ENCODE data around the gene SLC36A1.
"Not testable (repeated sequence)": the region's sequence is repeated elsewhere in the genome, so short reads cannot be mapped to it uniquely, and the experiment has no call there.

Gene SLC36A1

GRCh38 chr5:151508308-151508707 is 60.9 kb downstream of the SLC36A1 start:
- H3K4me1 ChIP-seq (ENCODE audit: control insufficient read depth, insufficient read depth, low read length, unreplicated experiment); H3K79me2 ChIP-seq (ENCODE audit: control insufficient read depth, insufficient read depth, low read length, unreplicated experiment); H3K27me3 ChIP-seq (ENCODE audit: insufficient read depth, low read length); H3K36me3 ChIP-seq (ENCODE audit: insufficient read depth, low read length); H3K27ac ChIP-seq (ENCODE audit: low read depth, low read length); H3K4me3 ChIP-seq (ENCODE audit: low read depth, low read length); H2AFZ ChIP-seq (ENCODE audit: low read length, unreplicated experiment): not testable (repeated sequence)

- Histone ChIP-seq H3K4me1 (ENCODE audit: control insufficient read depth, insufficient read depth, low read length, unreplicated experiment) (no peaks in the 10 kb centered on the region), H3K27ac (ENCODE audit: low read depth, low read length) (no peak overlapping the region), H2AFZ (ENCODE audit: low read length, unreplicated experiment) (no peak overlapping the region), H3K36me3 (ENCODE audit: insufficient read depth, low read length) (no peaks in the 10 kb centered on the region), H3K27me3 (ENCODE audit: insufficient read depth, low read length) (no peaks in the 10 kb centered on the region), H3K79me2 (ENCODE audit: control insufficient read depth, insufficient read depth, low read length, unreplicated experiment) (no peaks in the 10 kb centered on the region), H3K4me3 (ENCODE audit: low read depth, low read length) (no peak overlapping the region)
These were observed 61.8 kb downstream of the SLC36A1 start for GRCh38 chr5:151509231-151509630.

GRCh38 chr5:151509836-151510235 is 62.4 kb downstream of the SLC36A1 start:
- Histone ChIP-seq H2AFZ (ENCODE audit: low read length, unreplicated experiment) (no peak overlapping the region), H3K79me2 (ENCODE audit: control insufficient read depth, insufficient read depth, low read length, unreplicated experiment) (no peaks in the 10 kb centered on the region), H3K36me3 (ENCODE audit: insufficient read depth, low read length) (no peaks in the 10 kb centered on the region), H3K27ac (ENCODE audit: low read depth, low read length) (no peak overlapping the region), H3K4me1 (ENCODE audit: control insufficient read depth, insufficient read depth, low read length, unreplicated experiment) (no peaks in the 10 kb centered on the region), H3K4me3 (ENCODE audit: low read depth, low read length) (no peak overlapping the region), H3K27me3 (ENCODE audit: insufficient read depth, low read length) (no peaks in the 10 kb centered on the region)

GRCh38 chr5:151517122-151517920 is 69.9 kb downstream of the SLC36A1 start:
- H3K79me2 ChIP-seq (ENCODE audit: control insufficient read depth, insufficient read depth, low read length, unreplicated experiment): no peaks in the 10 kb centered on the region
- no peaks in the 10 kb centered on the region for H3K36me3 ChIP-seq (ENCODE audit: insufficient read depth, low read length)
- H3K4me1 ChIP-seq (ENCODE audit: control insufficient read depth, insufficient read depth, low read length, unreplicated experiment): no peaks in the 10 kb centered on the region
- no peaks in the 10 kb centered on the region for H3K27me3 ChIP-seq (ENCODE audit: insufficient read depth, low read length)
- no peak overlapping the region for H3K4me3 ChIP-seq (ENCODE audit: low read depth, low read length)
- H2AFZ ChIP-seq (ENCODE audit: low read length, unreplicated experiment): no peak overlapping the region
- H3K27ac ChIP-seq (ENCODE audit: low read depth, low read length): no peak overlapping the region

DNA sequence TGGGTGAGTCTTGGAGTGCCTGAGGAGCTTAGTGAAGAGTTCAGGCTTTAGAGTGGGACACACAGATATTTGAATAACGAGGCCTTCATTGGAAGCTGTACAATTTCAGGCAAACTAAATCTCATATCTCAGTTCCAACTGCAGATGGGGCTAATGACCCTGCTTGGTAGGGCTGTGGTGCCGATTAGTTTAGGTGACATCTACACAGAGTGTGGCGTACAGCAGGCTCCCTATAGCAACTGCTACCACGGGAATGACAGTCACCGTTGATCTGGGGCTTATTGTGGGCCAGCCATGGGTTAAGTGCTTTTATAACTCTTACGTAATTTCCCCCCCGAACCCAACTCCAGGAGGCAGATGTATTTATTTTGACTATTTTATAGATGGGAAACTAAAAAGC is 72.9 kb downstream of the SLC36A1 start:
- no peak overlapping the region for H3K4me3 ChIP-seq (ENCODE audit: low read depth, low read length)
- H3K4me1 ChIP-seq (ENCODE audit: control insufficient read depth, insufficient read depth, low read length, unreplicated experiment): no peaks in the 10 kb centered on the region
- no peaks in the 10 kb centered on the region for H3K36me3 ChIP-seq (ENCODE audit: insufficient read depth, low read length)
- no peaks in the 10 kb centered on the region for H3K79me2 ChIP-seq (ENCODE audit: control insufficient read depth, insufficient read depth, low read length, unreplicated experiment)
- no peak overlapping the region for H2AFZ ChIP-seq (ENCODE audit: low read length, unreplicated experiment)
- no peak overlapping the region for H3K27ac ChIP-seq (ENCODE audit: low read depth, low read length)
- H3K27me3 ChIP-seq (ENCODE audit: insufficient read depth, low read length): no peaks in the 10 kb centered on the region

GRCh38 chr5:151522226-151522625 is 74.8 kb downstream of the SLC36A1 start:
- Histone ChIP-seq H3K27ac (ENCODE audit: low read depth, low read length) (no peak overlapping the region), H3K79me2 (ENCODE audit: control insufficient read depth, insufficient read depth, low read length, unreplicated experiment) (no peaks in the 10 kb centered on the region), H3K36me3 (ENCODE audit: insufficient read depth, low read length) (no peaks in the 10 kb centered on the region), H2AFZ (ENCODE audit: low read length, unreplicated experiment) (no peak overlapping the region), H3K27me3 (ENCODE audit: insufficient read depth, low read length) (no peaks in the 10 kb centered on the region), H3K4me1 (ENCODE audit: control insufficient read depth, insufficient read depth, low read length, unreplicated experiment) (no peaks in the 10 kb centered on the region), H3K4me3 (ENCODE audit: low read depth, low read length) (no peak overlapping the region)

- Histone ChIP-seq H3K27ac (ENCODE audit: low read depth, low read length) (no peak overlapping the region), H3K27me3 (ENCODE audit: insufficient read depth, low read length) (no peaks in the 10 kb centered on the region), H2AFZ (ENCODE audit: low read length, unreplicated experiment) (no peak overlapping the region), H3K36me3 (ENCODE audit: insufficient read depth, low read length) (no peaks in the 10 kb centered on the region), H3K4me1 (ENCODE audit: control insufficient read depth, insufficient read depth, low read length, unreplicated experiment) (no peaks in the 10 kb centered on the region), H3K4me3 (ENCODE audit: low read depth, low read length) (no peak overlapping the region), H3K79me2 (ENCODE audit: control insufficient read depth, insufficient read depth, low read length, unreplicated experiment) (no peaks in the 10 kb centered on the region)
These were observed 75.9 kb downstream of the SLC36A1 start for GRCh38 chr5:151523335-151523734.

DNA sequence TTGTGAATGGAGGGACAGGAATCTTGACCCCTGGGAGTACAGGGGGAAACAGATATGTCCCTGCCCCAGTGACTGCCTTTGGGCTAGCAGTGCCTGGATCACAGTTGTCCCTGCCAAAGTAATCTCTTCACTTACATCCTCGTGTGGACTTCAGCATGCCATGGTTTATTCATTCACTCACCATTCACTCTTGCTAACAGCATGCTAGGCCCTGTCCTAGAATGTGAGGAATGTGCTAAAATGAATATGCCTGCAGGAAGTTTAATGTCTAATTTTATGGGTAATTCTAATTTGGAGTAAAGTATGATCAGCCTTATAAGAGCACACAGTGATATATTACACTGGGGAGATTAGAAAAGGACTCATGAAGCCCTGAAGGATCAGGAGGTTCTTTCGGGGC is 80.8 kb downstream of the SLC36A1 start:
- Histone ChIP-seq H3K4me3 (ENCODE audit: low read depth, low read length) (no peak overlapping the region), H2AFZ (ENCODE audit: low read length, unreplicated experiment) (no peak overlapping the region), H3K4me1 (ENCODE audit: control insufficient read depth, insufficient read depth, low read length, unreplicated experiment) (no peaks in the 10 kb centered on the region), H3K27me3 (ENCODE audit: insufficient read depth, low read length) (peaks cover 5% of the 10 kb centered on the region; the same call in 1 of the 2 replicates), H3K27ac (ENCODE audit: low read depth, low read length) (no peak overlapping the region), H3K36me3 (ENCODE audit: insufficient read depth, low read length) (no peaks in the 10 kb centered on the region), H3K79me2 (ENCODE audit: control insufficient read depth, insufficient read depth, low read length, unreplicated experiment) (no peaks in the 10 kb centered on the region)

DNA sequence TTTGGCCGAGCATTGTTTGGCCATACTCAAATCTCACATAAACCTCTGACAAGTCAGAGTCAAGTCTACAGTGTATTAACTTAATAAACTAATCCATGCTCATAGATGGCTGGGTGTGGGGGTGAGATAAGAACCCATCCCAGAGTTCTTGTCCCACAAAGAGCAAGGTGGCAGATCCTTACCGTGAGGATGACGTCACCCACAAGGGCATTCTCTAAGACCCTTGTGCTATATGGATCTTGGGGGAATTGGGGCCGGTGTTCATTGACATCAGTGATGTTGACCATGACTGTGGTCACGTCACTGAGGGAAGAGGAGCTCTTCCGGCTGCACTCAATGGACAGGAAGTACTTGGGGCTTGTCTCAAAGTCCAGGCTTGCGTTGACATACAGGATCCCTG is 81.6 kb downstream of the SLC36A1 start:
- Histone ChIP-seq H2AFZ (ENCODE audit: low read length, unreplicated experiment) (no peak overlapping the region), H3K27me3 (ENCODE audit: insufficient read depth, low read length) (peaks cover 6% of the 10 kb centered on the region; the same call in 1 of the 2 replicates), H3K4me3 (ENCODE audit: low read depth, low read length) (no peak overlapping the region), H3K36me3 (ENCODE audit: insufficient read depth, low read length) (no peaks in the 10 kb centered on the region), H3K79me2 (ENCODE audit: control insufficient read depth, insufficient read depth, low read length, unreplicated experiment) (no peaks in the 10 kb centered on the region), H3K4me1 (ENCODE audit: control insufficient read depth, insufficient read depth, low read length, unreplicated experiment) (no peaks in the 10 kb centered on the region), H3K27ac (ENCODE audit: low read depth, low read length) (no peak overlapping the region)

- Histone ChIP-seq H3K4me1 (ENCODE audit: control insufficient read depth, insufficient read depth, low read length, unreplicated experiment) (no peaks in the 10 kb centered on the region), H3K36me3 (ENCODE audit: insufficient read depth, low read length) (no peaks in the 10 kb centered on the region), H3K27me3 (ENCODE audit: insufficient read depth, low read length) (peaks cover 17% of the 10 kb centered on the region; the same call in 1 of the 2 replicates), H3K27ac (ENCODE audit: low read depth, low read length) (no peak overlapping the region), H3K4me3 (ENCODE audit: low read depth, low read length) (no peak overlapping the region), H3K79me2 (ENCODE audit: control insufficient read depth, insufficient read depth, low read length, unreplicated experiment) (no peaks in the 10 kb centered on the region), H2AFZ (ENCODE audit: low read length, unreplicated experiment) (no peak overlapping the region)
These were observed 84.2 kb downstream of the SLC36A1 start for GRCh38 chr5:151531581-151531980.

- Histone ChIP-seq H3K36me3 (ENCODE audit: insufficient read depth, low read length) (no peaks in the 10 kb centered on the region), H3K27me3 (ENCODE audit: insufficient read depth, low read length) (peaks cover 18% of the 10 kb centered on the region; the same call in 1 of the 2 replicates), H2AFZ (ENCODE audit: low read length, unreplicated experiment) (no peak overlapping the region), H3K79me2 (ENCODE audit: control insufficient read depth, insufficient read depth, low read length, unreplicated experiment) (no peaks in the 10 kb centered on the region), H3K4me1 (ENCODE audit: control insufficient read depth, insufficient read depth, low read length, unreplicated experiment) (no peaks in the 10 kb centered on the region), H3K27ac (ENCODE audit: low read depth, low read length) (no peak overlapping the region), H3K4me3 (ENCODE audit: low read depth, low read length) (no peak overlapping the region)
These were observed 85.0 kb downstream of the SLC36A1 start for GRCh38 chr5:151532416-151532815.

All from ACC112 (cell line).